Kidney (tissue), 14 donors: Measurements from ENCODE around the gene F13B. TPM values are rescaled to one million over a fixed set of nuclear protein-coding genes. Genes with fewer than 3 reads are reported as not detected.

Experiments used
- DNase-seq, 5 donors: peaks; one replicate each; pipeline ENCODE4 v3.0.0-alpha.2; 2013 to 2020
- FAIRE-seq: peaks from 2 replicates; lab custom pipeline; 2012; peaks lifted over from hg19 to GRCh38; lab: Jason Lieb, UNC
- H3K27ac ChIP-seq, 2 donors: one replicate each; pipeline ENCODE4 v1.7.0; 2013; ENCODE audit warnings: low read depth in 2 of 2, low read length in 2 of 2, inconsistent platforms in 1 of 2
- H3K27me3 ChIP-seq: one replicate; pipeline ENCODE4 v1.7.1; 2013; ENCODE audit warnings: low read length, inconsistent platforms; ENCODE audit not compliant: control insufficient read depth, insufficient read depth
- H3K36me3 ChIP-seq, 3 donors: one replicate each; pipeline versions ENCODE4 v1.7.0 to v1.7.1; 2013; ENCODE audit warnings: low read length in 3 of 3, control low read depth in 1 of 3, inconsistent platforms in 1 of 3; ENCODE audit not compliant: insufficient read depth in 3 of 3, control insufficient read depth in 2 of 3
- H3K4me1 ChIP-seq, 3 donors: one replicate each; pipeline versions ENCODE4 v1.7.0 to v1.7.1; 2013; ENCODE audit warnings: low read length in 3 of 3, inconsistent platforms in 1 of 3, low read depth in 1 of 3; ENCODE audit not compliant: control insufficient read depth in 2 of 3, insufficient read depth in 2 of 3
- H3K4me3 ChIP-seq, 3 donors: one replicate each; pipeline versions ENCODE4 v1.7.0 to v1.8.1; 2013; ENCODE audit warnings: low read length in 3 of 3, control low read depth in 1 of 3, inconsistent platforms in 1 of 3
- H3K9ac ChIP-seq, 3 donors: one replicate each; pipeline versions ENCODE4 v1.7.0 to v1.7.1; 2013; ENCODE audit warnings: low read length in 3 of 3, control low read depth in 1 of 3, inconsistent platforms in 1 of 3
- H3K9me3 ChIP-seq, 3 donors: one replicate each; pipeline versions ENCODE4 v1.7.0 to v1.7.1; 2013; ENCODE audit warnings: low read length in 3 of 3, control low read depth in 1 of 3, inconsistent platforms in 1 of 3; ENCODE audit not compliant: control insufficient read depth in 2 of 3, insufficient read depth in 1 of 3
- intact Hi-C: fragments of 100-400 bp; cut with DNase I; formaldehyde crosslinking; loops from one replicate; pipeline ENCODE4 v1.11.1; 2022
- polyA plus RNA-seq: library from polyadenylated mRNA; stranded (reverse); fragments of 350-450 nt; fragmentation: Illumina TruSeq; extraction: RNeasy Lipid Tissue Mini Kit (QIAGEN cat#74804); gene quantifications from one replicate; pipeline ENCODE4 v1.2.3, GENCODE V29; 2014; ENCODE audit warnings: low read depth, low replicate concordance; ENCODE audit not compliant: insufficient read depth
- total RNA-seq: library from RNA; stranded (reverse); fragmentation: NEBNext Ultra II Directional; extraction: Animal tissue kit (Norgen Biotek cat#: 25700); gene quantifications from one replicate; pipeline ENCODE4 v1.2.1, GENCODE V29; 2021
- TF ChIP-seq, protein P1 (sequence below): IDR thresholded peaks from 3 replicates; pipeline ENCODE4 v1.5.1; 2012; ENCODE audit warnings: mild to moderate bottlenecking, moderate library complexity, borderline replicate concordance; ENCODE audit not compliant: insufficient read depth; ENCODE audit errors: extremely low read depth
- donor health status: control.
- donor health status: control.
- donor health status: control.
- donor health status: control.
- donor health status: control.
- donor health status: DM: yes; HTN: yes; CAD: no.
- donor health status: Normal renal cell carcinoma (clear cell type).

Gene F13B
- total and polyA plus RNA-seq, 2 donors from 2014 or later = not detected

DNA sequence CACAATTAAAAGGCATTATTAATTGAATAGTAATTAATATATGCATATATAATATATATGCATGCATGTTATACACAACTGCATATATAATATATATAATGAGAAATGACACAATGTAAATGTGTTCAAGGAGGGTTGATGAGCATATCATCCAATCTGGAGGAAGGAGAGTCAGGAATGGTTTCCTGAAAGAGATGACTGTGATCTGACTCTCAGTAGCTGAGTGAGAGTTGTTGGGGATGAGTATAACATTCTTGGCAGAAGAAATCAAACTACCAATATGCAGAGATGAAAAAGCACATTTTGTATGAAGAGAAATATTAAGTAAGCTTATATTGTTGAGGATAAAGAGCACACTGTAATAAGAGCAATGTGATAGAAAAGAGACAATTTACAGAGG lies 37.3 kb downstream of the F13B start:
- no peak for DNase-seq
- no peaks in the 10 kb centered on the region for H3K4me1 ChIP-seq
- no peaks in the 10 kb centered on the region for H3K9me3 ChIP-seq
- TF ChIP-seq, protein P1, sequence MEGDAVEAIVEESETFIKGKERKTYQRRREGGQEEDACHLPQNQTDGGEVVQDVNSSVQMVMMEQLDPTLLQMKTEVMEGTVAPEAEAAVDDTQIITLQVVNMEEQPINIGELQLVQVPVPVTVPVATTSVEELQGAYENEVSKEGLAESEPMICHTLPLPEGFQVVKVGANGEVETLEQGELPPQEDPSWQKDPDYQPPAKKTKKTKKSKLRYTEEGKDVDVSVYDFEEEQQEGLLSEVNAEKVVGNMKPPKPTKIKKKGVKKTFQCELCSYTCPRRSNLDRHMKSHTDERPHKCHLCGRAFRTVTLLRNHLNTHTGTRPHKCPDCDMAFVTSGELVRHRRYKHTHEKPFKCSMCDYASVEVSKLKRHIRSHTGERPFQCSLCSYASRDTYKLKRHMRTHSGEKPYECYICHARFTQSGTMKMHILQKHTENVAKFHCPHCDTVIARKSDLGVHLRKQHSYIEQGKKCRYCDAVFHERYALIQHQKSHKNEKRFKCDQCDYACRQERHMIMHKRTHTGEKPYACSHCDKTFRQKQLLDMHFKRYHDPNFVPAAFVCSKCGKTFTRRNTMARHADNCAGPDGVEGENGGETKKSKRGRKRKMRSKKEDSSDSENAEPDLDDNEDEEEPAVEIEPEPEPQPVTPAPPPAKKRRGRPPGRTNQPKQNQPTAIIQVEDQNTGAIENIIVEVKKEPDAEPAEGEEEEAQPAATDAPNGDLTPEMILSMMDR = no peak
- H3K4me3 ChIP-seq = no peak overlapping the region
- no peaks in the 10 kb centered on the region for H3K27me3 ChIP-seq
- H3K36me3 ChIP-seq = no peaks in the 10 kb centered on the region
- no peak overlapping the region for H3K9ac ChIP-seq
- FAIRE-seq = no peak
- no peak overlapping the region for H3K27ac ChIP-seq
- intact Hi-C loops = no loop called here

DNA sequence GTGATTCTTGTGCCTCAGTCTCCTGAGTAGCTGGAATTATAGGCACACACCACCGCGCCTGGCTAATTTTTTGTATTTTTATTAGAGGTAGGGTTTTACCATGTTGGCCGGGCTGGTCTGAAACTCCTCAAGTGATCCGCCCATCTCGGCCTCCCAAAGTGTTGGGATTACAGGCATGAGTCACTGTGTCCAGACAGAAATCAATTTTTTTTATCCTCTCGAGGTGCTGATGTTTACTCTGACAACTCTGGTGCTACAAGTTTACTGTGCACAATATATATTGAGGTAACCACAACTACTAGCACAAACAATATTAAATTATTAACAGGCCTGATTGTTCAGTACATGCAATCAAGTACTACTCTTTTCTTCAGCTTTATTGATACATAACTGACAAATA lies 39.7 kb downstream of the F13B start:
- Histone ChIP-seq H3K27me3 (no peaks in the 10 kb centered on the region), H3K9me3 (no peaks in the 10 kb centered on the region), H3K4me1 (no peaks in the 10 kb centered on the region), H3K9ac (no peak overlapping the region), H3K27ac (no peak overlapping the region), H3K36me3 (no peaks in the 10 kb centered on the region), H3K4me3 (no peak overlapping the region)
- intact Hi-C loops = no loop called here
- TF ChIP-seq, protein P1 = no peak
- DNase-seq (no peak), FAIRE-seq (no peak)

DNA sequence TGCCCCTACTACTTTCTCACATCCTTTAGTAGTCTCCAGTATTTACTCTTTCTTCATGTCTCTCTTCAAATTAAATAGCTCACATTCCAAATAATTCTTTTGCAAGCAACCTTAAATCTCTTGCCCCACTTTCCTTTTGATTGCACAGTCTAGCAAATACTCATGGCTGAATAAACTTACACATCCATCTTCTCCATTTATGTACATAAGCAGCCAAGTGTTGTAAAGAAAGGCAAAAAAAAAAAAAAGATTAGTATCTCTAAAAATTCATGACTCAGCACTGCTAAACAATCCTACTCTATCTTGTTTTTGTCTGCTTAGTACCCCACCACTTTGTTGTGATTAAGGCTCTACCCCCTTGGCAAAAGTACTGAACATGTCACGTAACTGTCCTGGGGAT lies 42.6 kb downstream of the F13B start:
- intact Hi-C loops = no loop called here
- TF ChIP-seq, protein P1 = no peak
- no peaks in the 10 kb centered on the region for H3K36me3 ChIP-seq

DNA sequence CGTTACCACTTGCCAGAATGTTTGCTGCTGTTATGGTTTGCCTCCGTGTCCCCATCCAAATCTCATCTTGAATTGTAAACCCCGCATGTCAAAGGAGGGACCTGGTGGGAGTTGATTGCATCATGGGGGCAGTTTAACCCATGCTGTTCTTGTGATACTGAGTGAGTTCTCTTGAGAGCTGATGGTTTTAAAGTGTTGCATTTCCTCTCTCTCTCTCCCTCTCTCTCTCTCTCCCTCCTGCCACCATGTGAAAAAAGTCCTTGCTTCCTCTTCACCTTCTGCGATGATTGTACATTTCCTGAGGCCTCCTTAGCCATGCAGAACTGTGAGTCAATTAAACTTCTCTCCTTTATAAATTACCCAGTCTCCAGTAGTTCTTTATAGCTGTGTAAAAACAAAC lies 45.3 kb downstream of the F13B start:
- FAIRE-seq = no peak
- H3K9ac ChIP-seq = no peak overlapping the region
- TF ChIP-seq, protein P1 = no peak
- intact Hi-C loops = no loop called here
- H3K4me3 ChIP-seq = no peak overlapping the region
- no peak overlapping the region for H3K27ac ChIP-seq
- H3K27me3 ChIP-seq = no peaks in the 10 kb centered on the region
- H3K4me1 ChIP-seq = no peaks in the 10 kb centered on the region
- no peak for DNase-seq
- H3K36me3 ChIP-seq = no peaks in the 10 kb centered on the region
- H3K9me3 ChIP-seq = no peaks in the 10 kb centered on the region

More for the DNA sequence above, 42.6 kb downstream of the F13B start:
- no peaks in the 10 kb centered on the region for H3K4me1 ChIP-seq
- no peak for FAIRE-seq
- no peak for DNase-seq
- H3K9me3 ChIP-seq = no peaks in the 10 kb centered on the region
- H3K27me3 ChIP-seq = no peaks in the 10 kb centered on the region
- H3K9ac ChIP-seq = no peak overlapping the region
- no peak overlapping the region for H3K27ac ChIP-seq
- no peak overlapping the region for H3K4me3 ChIP-seq
